GM21786 (cell line): ENCODE results near the gene USP33.
"Not testable (repeated sequence)": the region's sequence is repeated elsewhere in the genome, so short reads cannot be mapped to it uniquely, and the experiment has no call there.

Experiments
- ATAC-seq: cut with Tn5 transposase; IDR thresholded peaks from one replicate; pipeline ENCODE4 v1.9.1; 2021; ENCODE audit not compliant: unreplicated experiment

The USP33 gene

DNA sequence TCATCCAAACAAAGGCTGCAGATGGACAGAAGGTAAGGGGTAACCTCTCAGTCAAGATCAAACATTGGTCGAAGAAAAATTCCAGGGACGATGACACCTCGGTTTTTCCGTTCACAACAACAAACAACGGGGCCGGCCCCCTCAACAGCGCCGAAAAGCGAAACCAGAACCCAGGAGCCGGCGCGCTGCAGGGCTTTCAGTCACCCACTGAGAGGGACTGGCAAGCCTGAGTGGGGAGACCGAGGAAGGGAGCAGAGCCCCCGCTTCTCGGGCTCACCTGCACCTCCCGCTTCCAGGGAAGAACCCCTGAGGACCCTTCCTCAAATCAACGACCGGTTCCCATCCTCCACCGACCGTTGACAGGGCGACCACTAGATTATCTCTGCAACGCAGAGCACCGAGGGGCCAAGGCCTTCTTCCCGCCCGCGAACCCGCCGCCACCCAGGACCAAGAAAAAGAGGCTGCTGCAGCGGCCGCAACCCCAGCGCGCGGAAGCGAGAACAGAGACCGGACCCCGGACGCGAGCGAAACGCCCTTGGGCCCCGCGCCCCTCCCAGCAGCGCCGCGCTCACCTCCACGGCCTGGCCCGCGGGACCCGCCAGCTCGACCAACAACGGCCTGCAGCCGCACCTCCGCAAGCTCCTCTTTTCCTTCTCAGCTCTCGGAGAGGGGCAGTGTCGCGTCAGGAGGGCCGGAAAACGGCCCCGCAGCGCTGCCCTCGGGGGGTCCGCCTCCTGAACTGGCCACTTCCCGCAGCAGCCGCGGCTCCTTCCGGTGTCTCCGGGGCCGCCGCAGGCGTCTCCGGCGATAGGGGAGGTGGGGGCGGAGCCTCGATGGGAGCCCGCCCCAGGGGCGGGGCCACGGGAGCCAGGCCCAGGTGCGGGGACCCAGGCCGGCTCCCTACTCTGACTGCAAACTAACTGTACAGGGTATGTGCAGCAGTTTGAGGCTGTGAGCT lies at the start of gene USP33:
Gene USP33, minus strand, starts transcription at position 782 of the 958 bp plus-strand sequence. CDS start 18,155 bp downstream, outside the sequence.
- peak; percentile 90 for ATAC-seq

GRCh38 chr1:77803371-77803770 lies 43.7 kb upstream of the USP33 start:
- no peak for ATAC-seq

- ATAC-seq, result no peak
These were observed 42.4 kb upstream of the USP33 start for GRCh38 chr1:77802026-77802425.

- ATAC-seq, result no peak
These were observed 38.3 kb upstream of the USP33 start for GRCh38 chr1:77797991-77798390.

DNA sequence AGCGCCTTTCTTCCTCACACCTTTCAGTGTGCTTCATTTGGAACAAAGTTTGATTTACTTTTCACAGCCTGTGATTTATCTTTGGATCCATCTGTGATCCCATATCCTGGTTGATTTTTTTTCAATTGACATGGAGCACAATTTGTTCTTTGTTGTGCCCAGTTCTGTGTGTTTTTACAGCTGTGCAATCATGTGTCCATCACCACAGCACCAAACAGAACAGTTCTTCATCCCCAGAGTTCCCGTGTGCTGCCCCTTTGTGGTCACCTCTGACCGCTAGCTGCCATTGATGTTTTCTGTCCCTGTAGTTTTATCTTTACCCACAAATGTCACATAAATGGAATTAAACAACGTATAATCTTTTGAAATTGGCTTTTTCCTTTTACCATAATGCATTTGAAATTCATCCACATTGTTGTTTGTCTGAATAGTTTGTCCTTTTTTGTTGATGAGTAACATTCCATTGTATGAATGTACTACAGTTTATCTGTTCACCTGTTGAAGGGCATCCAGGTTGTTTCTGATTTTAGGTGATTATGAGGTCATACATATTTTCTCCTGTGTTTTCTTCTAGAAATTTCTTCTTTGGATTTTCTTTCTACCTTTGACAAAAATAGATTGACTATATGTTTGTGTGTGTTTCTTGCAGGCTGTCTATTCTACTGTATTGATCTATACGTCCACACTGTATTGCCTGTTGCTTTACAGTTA lies 37.2 kb upstream of the USP33 start:
- ATAC-seq, result no peak

- ATAC-seq, result no peak
These were observed 34.9 kb upstream of the USP33 start for GRCh38 chr1:77794550-77794949.

DNA sequence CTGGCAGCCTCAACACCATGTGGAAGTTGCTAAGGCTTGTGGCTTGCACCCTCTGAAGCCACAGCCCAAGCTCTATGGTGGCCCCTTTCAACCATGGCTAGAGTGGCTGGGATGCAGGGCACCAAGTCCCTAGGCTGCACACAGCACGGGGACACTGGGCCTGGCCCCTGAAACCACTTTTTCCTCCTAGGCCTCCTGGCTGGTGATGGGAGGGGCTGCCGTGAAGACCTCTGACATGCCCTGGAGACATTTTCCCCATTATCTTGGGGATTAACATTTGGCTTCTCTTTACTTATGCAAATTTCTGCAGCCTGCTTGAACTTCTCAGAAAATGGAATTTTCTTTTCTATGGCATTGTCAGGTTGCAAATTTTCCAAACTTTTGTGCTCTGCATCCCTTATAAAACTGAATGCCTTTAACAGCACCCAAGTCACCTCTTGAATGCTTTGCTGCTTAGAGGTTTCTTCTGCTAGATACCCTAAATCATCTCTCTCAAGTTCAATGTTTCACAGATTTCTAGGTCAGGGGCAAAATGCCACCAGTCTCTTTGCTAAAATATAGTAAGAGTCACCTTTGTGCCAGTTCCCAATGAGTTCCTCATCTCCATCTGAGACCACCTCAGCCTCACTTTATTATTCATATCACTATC lies 26.6 kb upstream of the USP33 start:
- not testable (repeated sequence) for ATAC-seq

GRCh38 chr1:77783141-77783540 lies 23.5 kb upstream of the USP33 start:
- ATAC-seq, result no peak

GRCh38 chr1:77781683-77782082 lies 22.0 kb upstream of the USP33 start:
- ATAC-seq, result no peak

- peak; percentile 89 for ATAC-seq
These were observed 20.1 kb upstream of the USP33 start, which contains the start of gene MIGA1 for GRCh38 chr1:77779529-77780281. Gene MIGA1 (plus strand): TSS chr1:77779649. CDS start chr1:77783253, 3,604 bp downstream.

DNA sequence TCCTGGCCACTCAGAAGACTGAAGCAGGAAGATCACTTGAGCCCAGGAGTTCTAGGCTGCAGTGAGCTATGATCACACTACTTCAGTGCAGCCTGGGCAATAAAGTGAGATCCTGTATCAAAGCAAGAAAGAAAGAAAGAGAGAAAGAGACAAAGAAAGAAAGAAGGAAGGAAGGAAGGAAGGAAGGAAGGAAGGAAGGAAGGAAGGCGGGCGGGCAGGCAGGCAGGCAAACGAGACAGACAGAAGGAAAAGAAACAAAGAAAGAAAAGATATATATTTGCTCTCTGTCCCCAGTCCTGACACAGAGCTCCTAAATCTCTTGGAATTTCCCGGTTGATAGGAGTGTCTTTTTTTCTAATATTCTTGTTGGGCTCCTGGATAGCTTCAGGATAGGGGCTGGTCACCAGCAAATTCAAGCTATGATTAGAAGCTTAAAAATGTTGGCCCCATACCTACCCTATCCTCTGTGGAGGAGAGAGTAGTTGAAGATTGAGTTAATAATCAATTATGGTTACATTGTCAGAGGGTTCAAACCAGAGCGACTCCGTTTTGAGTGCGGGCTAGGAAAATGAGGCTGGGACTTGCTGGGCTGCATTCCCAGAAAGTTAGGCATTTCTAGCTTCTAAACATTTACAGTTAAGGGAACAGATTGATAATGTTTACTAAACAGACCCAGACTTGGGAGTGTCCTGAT lies 16.5 kb upstream of the USP33 start:
- no peak for ATAC-seq

DNA sequence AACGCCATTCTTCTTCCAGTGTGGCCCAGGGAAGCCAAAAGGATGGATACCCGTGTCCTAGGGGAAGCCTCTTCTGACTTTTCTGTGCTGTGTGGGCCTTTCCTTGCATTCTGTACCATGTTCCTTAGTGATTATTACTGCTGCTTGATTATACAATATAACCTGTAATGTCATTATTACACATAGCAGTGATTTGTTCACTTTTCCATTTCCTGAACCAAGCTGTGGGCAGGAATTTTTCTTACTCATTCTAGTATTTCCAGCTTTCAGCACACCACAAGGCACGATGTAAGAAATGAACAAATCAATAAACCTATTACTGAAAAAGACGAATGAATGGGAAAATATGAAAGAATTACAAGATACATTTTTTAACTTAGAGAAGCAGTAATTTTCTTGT lies 8.4 kb upstream of the USP33 start:
- ATAC-seq, result no peak

GRCh38 chr1:77762072-77762476 lies 2.4 kb upstream of the USP33 start:
- no peak for ATAC-seq

DNA sequence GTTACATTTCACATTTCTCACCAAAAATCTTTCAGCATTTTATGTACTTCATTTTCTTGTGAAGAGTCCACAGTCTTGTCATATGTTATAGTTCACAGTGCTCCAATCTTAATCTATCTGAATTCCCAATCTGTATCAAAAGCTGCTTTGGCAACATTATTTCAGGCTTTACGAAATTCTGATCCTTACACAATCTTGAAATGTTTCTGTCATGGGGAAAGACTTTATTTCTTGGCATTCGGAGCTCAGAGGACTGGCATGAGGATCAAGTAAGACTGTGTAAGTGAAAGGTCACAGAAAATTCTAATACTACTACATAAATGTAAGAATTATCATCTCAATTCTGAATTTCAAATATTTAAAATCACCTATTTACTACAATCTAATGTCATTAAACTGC lies 2.0 kb downstream of the USP33 start:
- no peak for ATAC-seq

DNA sequence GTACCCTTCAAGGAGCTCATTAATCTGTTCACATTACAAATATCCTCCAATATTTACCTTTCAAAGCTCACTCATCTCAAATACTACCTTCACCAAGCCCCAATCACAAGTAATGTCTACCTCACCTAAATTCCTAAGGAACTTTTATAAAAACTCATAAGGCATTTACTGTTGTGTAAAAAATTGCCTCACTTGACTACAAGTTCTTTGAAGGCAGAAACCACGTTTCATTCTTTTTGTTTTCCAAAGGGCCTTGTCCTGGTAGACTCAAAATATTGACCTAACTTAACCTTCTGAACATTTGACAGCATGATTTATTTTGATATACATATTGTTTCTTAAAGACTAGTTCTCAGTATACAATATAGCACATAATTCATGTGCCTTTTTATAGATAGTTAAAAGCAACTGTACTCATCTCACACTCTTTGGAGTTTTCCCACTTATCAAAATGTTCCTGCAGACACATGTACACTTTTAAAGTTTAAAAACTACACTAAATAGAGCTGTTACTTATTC lies 2.5 kb downstream of the USP33 start:
- no peak for ATAC-seq

- no peak for ATAC-seq
These were observed 3.4 kb downstream of the USP33 start for GRCh38 chr1:77756052-77756754.

DNA sequence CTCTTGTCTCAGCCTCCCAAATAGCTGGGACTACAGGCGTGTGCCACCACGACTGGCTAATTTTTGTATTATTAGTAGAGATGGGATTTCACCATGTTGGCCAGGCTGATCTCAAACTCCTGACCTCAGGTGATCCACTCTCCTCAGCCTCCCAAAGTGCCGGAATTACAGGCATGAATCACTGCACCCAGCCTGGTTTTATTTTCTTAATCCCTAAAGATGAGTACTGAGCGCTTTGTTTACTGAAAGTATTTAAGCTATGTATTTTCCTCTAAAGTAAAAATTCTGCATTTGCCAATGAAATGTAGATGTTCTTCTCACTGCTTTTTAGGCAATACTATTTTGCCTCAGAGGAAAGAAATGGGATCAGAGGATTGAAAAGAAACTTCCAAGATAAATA lies 10.2 kb downstream of the USP33 start:
- ATAC-seq, result not testable (repeated sequence)

- no peak for ATAC-seq
These were observed 15.1 kb downstream of the USP33 start for GRCh38 chr1:77744576-77744975.

- no peak for ATAC-seq
These were observed 17.6 kb downstream of the USP33 start for GRCh38 chr1:77742011-77742555.
